Endothelial cell of umbilical vein (primary cell): ENCODE results near the gene EVPLL.
"Not testable (repeated sequence)": the region's sequence is repeated elsewhere in the genome, so short reads cannot be mapped to it uniquely, and the experiment has no call there.

Experiments
- CTCF ChIP-seq, 2 donors: IDR thresholded peaks; 1 replicate in 1 of 2; 2 replicates in 1 of 2; pipeline ENCODE4 v1.5.1; 2011; ENCODE audit warnings: low read length in 2 of 2, mild to moderate bottlenecking in 2 of 2, moderate library complexity in 2 of 2, control low read depth in 1 of 2, inconsistent platforms in 1 of 2, low read depth in 1 of 2; ENCODE audit not compliant: insufficient read depth in 1 of 2; ENCODE audit errors: extremely low read depth in 1 of 2
- EZH2 ChIP-seq: IDR thresholded peaks from 2 replicates; pipeline ENCODE4 v1.6.1; 2012; ENCODE audit warnings: borderline replicate concordance, low read depth, mild to moderate bottlenecking, moderate library complexity, low read length, inconsistent platforms; ENCODE audit not compliant: severe bottlenecking
- FOS ChIP-seq: IDR thresholded peaks from 2 replicates; pipeline ENCODE4 v1.6.1; 2011; ENCODE audit warnings: mild to moderate bottlenecking, low read length, moderate library complexity, borderline replicate concordance; ENCODE audit not compliant: insufficient read depth
- JUN ChIP-seq: IDR thresholded peaks from 2 replicates; pipeline ENCODE4 v1.6.1; 2011; ENCODE audit warnings: borderline replicate concordance, low read depth; ENCODE audit not compliant: insufficient read length, insufficient read depth
- POLR2A ChIP-seq: IDR thresholded peaks from 2 replicates; pipeline ENCODE4 v1.6.1; 2012; ENCODE audit warnings: low read depth, mild to moderate bottlenecking, control low read depth, low read length
- POLR2AphosphoS5 ChIP-seq: IDR thresholded peaks from 2 replicates; pipeline ENCODE4 v1.6.1; 2012; ENCODE audit warnings: low read depth, mild to moderate bottlenecking, control low read depth, low read length, moderate library complexity; ENCODE audit not compliant: insufficient read depth

DNA sequence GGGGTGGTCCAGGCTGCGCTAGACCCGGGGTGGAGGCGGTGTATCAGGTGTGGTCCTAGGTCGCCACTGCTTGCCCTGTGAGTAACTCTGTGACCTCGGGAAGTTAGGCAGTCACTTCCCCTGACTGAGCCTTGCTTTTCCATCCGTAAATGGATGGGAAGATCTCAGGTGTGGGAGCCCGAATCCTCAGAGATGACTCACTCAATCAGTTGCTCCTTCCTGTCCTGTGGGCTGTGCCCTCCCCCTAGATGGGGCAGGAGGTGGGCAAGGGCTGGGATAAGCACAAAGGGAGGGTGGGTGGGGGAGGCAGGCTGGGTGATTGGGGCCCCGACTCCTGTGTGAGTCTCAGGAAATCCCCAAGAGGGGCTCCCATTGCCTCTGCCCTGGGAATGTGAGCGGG lies 54.6 kb downstream of the EVPLL start:
- not testable (repeated sequence) for TF ChIP-seq CTCF (IDR thresholded peaks at IDR 0.05; ENCODE audit: extremely low read depth in 1 of 2, insufficient read depth in 1 of 2, low read depth in 1 of 2, low read length in 2 of 2); POLR2A; EZH2; JUN; FOS; POLR2AphosphoS5
